SK-N-SH treated with all-trans-retinoic acid at 6 μM for 48 hours (cell line): ENCODE measurements around the gene TM7SF2.

Source experiments
- ATAC-seq: fragments of 200-7000 bp; cut with Tn5 transposase; 3 replicates; pipeline ENCODE4 v1.9.1; 2020; ENCODE audit warnings: mild to moderate bottlenecking, moderate library complexity
- ARNTL ChIP-seq: fragments of 450-650 bp; formaldehyde crosslinking; IDR thresholded peaks from 2 replicates; pipeline ENCODE4 v1.5.0; 2020; ENCODE audit warnings: low read depth, mild to moderate bottlenecking, moderate library complexity, borderline replicate concordance
- BACH2 ChIP-seq: fragments of 250-450 bp; sonication (Bioruptor Pico); IDR thresholded peaks from 2 replicates; pipeline ENCODE4 v1.9.0; 2021; ENCODE audit warnings: mild to moderate bottlenecking, borderline replicate concordance
- CSDC2 ChIP-seq: fragments of 250-450 bp; sonication (Bioruptor Pico); IDR thresholded peaks from 2 replicates; pipeline ENCODE4 v1.5.0; 2020; ENCODE audit warnings: mild to moderate bottlenecking, moderate library complexity
- ESRRG ChIP-seq: fragments of 250-450 bp; sonication (Bioruptor Pico); IDR thresholded peaks from 2 replicates; pipeline ENCODE4 v1.6.1; 2021; ENCODE audit warnings: mild to moderate bottlenecking
- GLIS3 ChIP-seq: fragments of 250-450 bp; sonication (Bioruptor Pico); IDR thresholded peaks from 2 replicates; pipeline ENCODE4 v1.5.0; 2020; ENCODE audit warnings: mild to moderate bottlenecking, moderate library complexity
- ISL1 ChIP-seq: fragments of 250-450 bp; sonication (Bioruptor Pico); IDR thresholded peaks from 2 replicates; pipeline ENCODE4 v2.1.2; 2022; ENCODE audit warnings: mild to moderate bottlenecking, moderate library complexity
- OSR1 ChIP-seq: fragments of 250-450 bp; sonication (Bioruptor Pico); IDR thresholded peaks from 2 replicates; pipeline ENCODE4 v1.8.0; 2022; ENCODE audit warnings: moderate library complexity, mild to moderate bottlenecking, inconsistent platforms
- PPARA ChIP-seq: fragments of 250-450 bp; sonication (Bioruptor Pico); IDR thresholded peaks from 2 replicates; pipeline ENCODE4 v1.5.0; 2020; ENCODE audit warnings: mild to moderate bottlenecking, borderline replicate concordance
- RARB ChIP-seq: fragments of 250-450 bp; sonication (Bioruptor Pico); IDR thresholded peaks from 2 replicates; pipeline ENCODE4 v1.8.0; 2021; ENCODE audit warnings: mild to moderate bottlenecking, moderate library complexity
- SNAI2 ChIP-seq: fragments of 250-450 bp; sonication (Bioruptor Pico); IDR thresholded peaks from 2 replicates; pipeline ENCODE4 v1.5.0; 2020; ENCODE audit warnings: mild to moderate bottlenecking, moderate library complexity
- TCF4 ChIP-seq: fragments of 250-450 bp; sonication (Bioruptor Pico); IDR thresholded peaks from 2 replicates; pipeline ENCODE4 v1.8.0; 2021; ENCODE audit warnings: mild to moderate bottlenecking, moderate library complexity, borderline replicate concordance
- TOX ChIP-seq: fragments of 250-450 bp; sonication (Bioruptor Pico); IDR thresholded peaks from 2 replicates; pipeline ENCODE4 v1.8.0; 2021; ENCODE audit warnings: mild to moderate bottlenecking, moderate library complexity, borderline replicate concordance
- ZC3H10 ChIP-seq: fragments of 250-450 bp; sonication (Bioruptor Pico); IDR thresholded peaks from 2 replicates; pipeline ENCODE4 v1.5.1; 2021; ENCODE audit warnings: mild to moderate bottlenecking, moderate library complexity
- ZFP3 ChIP-seq: fragments of 250-450 bp; sonication (Bioruptor Pico); IDR thresholded peaks from 2 replicates; pipeline ENCODE4 v1.5.0; 2020; ENCODE audit warnings: mild to moderate bottlenecking, moderate library complexity
- ZFP30 ChIP-seq: fragments of 450-650 bp; formaldehyde crosslinking; IDR thresholded peaks from 2 replicates; pipeline ENCODE4 v1.5.0; 2022; ENCODE audit warnings: mild to moderate bottlenecking, moderate library complexity
- ZNF70 ChIP-seq: fragments of 450-650 bp; formaldehyde crosslinking; IDR thresholded peaks from 2 replicates; pipeline ENCODE4 v1.5.0; 2020; ENCODE audit warnings: mild to moderate bottlenecking, moderate library complexity
- ZNF8 ChIP-seq: fragments of 450-650 bp; formaldehyde crosslinking; IDR thresholded peaks from 2 replicates; pipeline ENCODE4 v1.5.0; 2020; ENCODE audit warnings: mild to moderate bottlenecking, moderate library complexity
- TF ChIP-seq, protein P1 (sequence below): fragments of 250-450 bp; sonication (Bioruptor Pico); IDR thresholded peaks from 2 replicates; pipeline ENCODE4 v1.5.1; 2021; ENCODE audit warnings: mild to moderate bottlenecking, moderate library complexity
- TF ChIP-seq, protein P2 (sequence below): fragments of 250-450 bp; sonication (Bioruptor Pico); IDR thresholded peaks from 2 replicates; pipeline ENCODE4 v1.8.0; 2021; ENCODE audit warnings: low read depth, mild to moderate bottlenecking, moderate library complexity, borderline replicate concordance
- TF ChIP-seq, protein P3 (sequence below): fragments of 250-450 bp; sonication (Bioruptor Pico); IDR thresholded peaks from 2 replicates; pipeline ENCODE4 v1.8.0; 2020; ENCODE audit warnings: mild to moderate bottlenecking, moderate library complexity, borderline replicate concordance
- TF ChIP-seq, protein P4 (sequence below): fragments of 250-450 bp; sonication (Bioruptor Pico); IDR thresholded peaks from 2 replicates; pipeline ENCODE4 v1.5.1; 2020; ENCODE audit warnings: low read depth, mild to moderate bottlenecking, moderate library complexity

The TM7SF2 gene

DNA sequence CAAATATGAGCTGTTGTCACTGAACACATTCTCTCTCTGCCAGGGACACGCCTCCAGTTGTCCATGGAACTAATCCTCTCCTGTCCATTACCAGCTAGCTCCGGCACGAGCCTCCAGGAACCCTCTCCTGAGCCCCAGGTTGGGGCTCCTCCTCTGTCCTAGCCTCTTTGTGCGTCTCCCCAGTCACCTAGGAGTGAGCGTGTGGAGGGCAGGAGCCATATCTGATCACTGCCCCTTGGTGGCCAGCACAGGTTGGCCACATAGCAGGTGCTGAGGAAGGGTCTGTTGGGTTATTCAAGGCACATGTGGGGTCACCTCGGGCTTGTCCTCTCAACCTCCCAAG, 20.2 kb downstream of the TM7SF2 start:
- TF ChIP-seq, protein P1, sequence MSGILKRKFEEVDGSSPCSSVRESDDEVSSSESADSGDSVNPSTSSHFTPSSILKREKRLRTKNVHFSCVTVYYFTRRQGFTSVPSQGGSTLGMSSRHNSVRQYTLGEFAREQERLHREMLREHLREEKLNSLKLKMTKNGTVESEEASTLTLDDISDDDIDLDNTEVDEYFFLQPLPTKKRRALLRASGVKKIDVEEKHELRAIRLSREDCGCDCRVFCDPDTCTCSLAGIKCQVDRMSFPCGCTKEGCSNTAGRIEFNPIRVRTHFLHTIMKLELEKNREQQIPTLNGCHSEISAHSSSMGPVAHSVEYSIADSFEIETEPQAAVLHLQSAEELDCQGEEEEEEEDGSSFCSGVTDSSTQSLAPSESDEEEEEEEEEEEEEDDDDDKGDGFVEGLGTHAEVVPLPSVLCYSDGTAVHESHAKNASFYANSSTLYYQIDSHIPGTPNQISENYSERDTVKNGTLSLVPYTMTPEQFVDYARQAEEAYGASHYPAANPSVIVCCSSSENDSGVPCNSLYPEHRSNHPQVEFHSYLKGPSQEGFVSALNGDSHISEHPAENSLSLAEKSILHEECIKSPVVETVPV (CRISPR knock-in tag): no peak
- TF ChIP-seq CSDC2 (CRISPR knock-in tag): no peak
- ATAC-seq: no peak

DNA sequence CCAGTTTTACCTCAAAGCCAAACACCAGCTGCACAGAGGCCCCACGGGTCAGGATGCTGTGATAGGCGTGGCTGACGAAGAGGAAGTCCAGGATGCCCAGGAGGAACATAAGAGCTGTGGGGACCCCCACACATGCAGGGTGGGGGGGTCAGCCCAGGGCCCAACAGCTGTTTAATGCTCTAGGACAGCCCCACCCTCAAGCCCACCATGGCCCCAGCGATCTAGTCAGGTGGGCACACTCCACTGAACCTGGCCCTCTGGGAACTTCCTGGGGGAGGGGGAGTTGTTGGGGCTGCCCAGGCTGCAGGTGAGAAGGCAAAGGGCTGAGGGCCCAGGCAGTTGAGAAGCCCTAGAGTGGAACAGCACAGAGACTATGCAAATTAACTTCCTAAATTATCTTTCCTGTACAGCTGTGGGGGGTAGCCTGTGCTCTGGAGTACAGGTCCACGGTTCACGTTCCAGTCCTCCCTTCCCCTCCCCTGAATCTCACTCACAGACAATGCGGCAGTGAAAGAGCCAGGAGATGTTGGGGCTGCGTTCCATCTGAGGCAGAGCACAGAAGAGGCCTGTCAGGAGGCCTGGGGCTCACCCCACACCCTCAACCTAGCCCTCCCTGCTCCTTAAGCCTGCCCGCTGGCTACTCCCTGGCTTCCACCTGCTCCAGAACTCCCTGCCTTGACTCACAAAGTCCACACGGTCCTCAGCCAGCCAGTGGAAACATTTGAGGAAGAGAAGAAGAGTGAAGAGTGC, 20.7 kb downstream of the TM7SF2 start:
- no peak for ATAC-seq
- no peak for TF ChIP-seq CSDC2 (CRISPR knock-in tag)
- no peak for TF ChIP-seq ZFP30 (CRISPR knock-in tag)
- TF ChIP-seq ESRRG: no peak
- no peak for TF ChIP-seq ISL1
- TF ChIP-seq, protein P1 (CRISPR knock-in tag): no peak
- TF ChIP-seq ZNF70 (CRISPR knock-in tag): no peak
- no peak for TF ChIP-seq GLIS3 (CRISPR knock-in tag)
- no peak for TF ChIP-seq ARNTL (CRISPR knock-in tag)
- TF ChIP-seq ZC3H10 (CRISPR knock-in tag): no peak
- TF ChIP-seq OSR1 (CRISPR knock-in tag): no peak
- TF ChIP-seq, protein P2, sequence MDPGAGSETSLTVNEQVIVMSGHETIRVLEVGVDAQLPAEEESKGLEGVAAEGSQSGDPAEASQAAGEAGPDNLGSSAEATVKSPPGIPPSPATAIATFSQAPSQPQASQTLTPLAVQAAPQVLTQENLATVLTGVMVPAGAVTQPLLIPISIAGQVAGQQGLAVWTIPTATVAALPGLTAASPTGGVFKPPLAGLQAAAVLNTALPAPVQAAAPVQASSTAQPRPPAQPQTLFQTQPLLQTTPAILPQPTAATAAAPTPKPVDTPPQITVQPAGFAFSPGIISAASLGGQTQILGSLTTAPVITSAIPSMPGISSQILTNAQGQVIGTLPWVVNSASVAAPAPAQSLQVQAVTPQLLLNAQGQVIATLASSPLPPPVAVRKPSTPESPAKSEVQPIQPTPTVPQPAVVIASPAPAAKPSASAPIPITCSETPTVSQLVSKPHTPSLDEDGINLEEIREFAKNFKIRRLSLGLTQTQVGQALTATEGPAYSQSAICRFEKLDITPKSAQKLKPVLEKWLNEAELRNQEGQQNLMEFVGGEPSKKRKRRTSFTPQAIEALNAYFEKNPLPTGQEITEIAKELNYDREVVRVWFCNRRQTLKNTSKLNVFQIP (CRISPR knock-in tag): no peak
- TF ChIP-seq SNAI2 (CRISPR knock-in tag): no peak
- no peak for TF ChIP-seq BACH2 (CRISPR knock-in tag)
- TF ChIP-seq ZFP3 (CRISPR knock-in tag): no peak
- TF ChIP-seq TOX (CRISPR knock-in tag): no peak

DNA sequence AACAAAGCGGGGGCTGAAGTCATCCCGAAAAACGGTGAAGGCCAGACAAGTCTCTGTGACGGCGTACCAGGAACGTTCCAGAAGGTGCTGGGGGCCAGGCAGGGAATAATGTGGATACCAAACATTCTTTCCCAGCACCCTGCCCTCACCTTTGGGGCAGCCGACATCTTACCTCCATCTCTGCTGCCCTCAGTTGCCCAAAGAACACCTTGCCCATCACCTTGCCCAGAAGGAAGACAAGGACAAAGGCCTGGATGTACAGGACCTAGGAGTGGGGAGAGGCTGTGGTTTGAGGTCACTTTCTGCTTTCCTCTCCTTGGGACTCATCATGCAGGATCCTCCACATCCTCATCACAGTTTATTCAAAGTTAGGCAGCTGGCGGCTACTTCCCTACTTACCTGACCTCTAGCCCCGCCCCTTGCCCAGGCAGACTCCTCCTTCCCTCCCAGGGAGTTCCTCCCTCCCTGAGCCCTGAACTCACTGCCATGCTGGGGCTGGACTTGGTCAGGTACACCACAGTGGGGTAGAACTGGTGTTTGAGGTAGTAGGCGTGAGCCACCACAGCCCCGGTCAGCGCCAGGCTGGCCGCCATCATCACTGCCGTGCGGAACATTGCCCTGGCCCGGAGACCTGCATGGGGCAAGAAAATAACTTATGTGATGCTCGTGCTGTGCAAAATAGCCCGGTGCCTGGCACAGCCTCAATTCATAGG, 21.5 kb downstream of the TM7SF2 start:
- TF ChIP-seq ZNF8 (CRISPR knock-in tag) (no peak), TCF4 (CRISPR knock-in tag) (no peak), OSR1 (CRISPR knock-in tag) (no peak), ISL1 (no peak), SNAI2 (CRISPR knock-in tag) (no peak), ZFP30 (CRISPR knock-in tag) (no peak), ARNTL (CRISPR knock-in tag) (no peak), PPARA (CRISPR knock-in tag) (no peak), TOX (CRISPR knock-in tag) (no peak), ZNF70 (CRISPR knock-in tag) (no peak), CSDC2 (CRISPR knock-in tag) (no peak), RARB (CRISPR knock-in tag) (no peak), BACH2 (CRISPR knock-in tag) (no peak)
- TF ChIP-seq, protein P3, sequence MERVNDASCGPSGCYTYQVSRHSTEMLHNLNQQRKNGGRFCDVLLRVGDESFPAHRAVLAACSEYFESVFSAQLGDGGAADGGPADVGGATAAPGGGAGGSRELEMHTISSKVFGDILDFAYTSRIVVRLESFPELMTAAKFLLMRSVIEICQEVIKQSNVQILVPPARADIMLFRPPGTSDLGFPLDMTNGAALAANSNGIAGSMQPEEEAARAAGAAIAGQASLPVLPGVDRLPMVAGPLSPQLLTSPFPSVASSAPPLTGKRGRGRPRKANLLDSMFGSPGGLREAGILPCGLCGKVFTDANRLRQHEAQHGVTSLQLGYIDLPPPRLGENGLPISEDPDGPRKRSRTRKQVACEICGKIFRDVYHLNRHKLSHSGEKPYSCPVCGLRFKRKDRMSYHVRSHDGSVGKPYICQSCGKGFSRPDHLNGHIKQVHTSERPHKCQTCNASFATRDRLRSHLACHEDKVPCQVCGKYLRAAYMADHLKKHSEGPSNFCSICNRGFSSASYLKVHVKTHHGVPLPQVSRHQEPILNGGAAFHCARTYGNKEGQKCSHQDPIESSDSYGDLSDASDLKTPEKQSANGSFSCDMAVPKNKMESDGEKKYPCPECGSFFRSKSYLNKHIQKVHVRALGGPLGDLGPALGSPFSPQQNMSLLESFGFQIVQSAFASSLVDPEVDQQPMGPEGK (CRISPR knock-in tag): no peak
- TF ChIP-seq, protein P4, sequence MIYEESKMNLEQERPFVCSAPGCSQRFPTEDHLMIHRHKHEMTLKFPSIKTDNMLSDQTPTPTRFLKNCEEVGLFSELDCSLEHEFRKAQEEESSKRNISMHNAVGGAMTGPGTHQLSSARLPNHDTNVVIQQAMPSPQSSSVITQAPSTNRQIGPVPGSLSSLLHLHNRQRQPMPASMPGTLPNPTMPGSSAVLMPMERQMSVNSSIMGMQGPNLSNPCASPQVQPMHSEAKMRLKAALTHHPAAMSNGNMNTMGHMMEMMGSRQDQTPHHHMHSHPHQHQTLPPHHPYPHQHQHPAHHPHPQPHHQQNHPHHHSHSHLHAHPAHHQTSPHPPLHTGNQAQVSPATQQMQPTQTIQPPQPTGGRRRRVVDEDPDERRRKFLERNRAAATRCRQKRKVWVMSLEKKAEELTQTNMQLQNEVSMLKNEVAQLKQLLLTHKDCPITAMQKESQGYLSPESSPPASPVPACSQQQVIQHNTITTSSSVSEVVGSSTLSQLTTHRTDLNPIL (CRISPR knock-in tag): no peak
- ATAC-seq: no peak
